ENCODE results near the gene NR1H2.

NR1H2 gene

GRCh38 chr19:50362030-50362412, 14.2 kb upstream of the NR1H2 start:
- no peak for TF ChIP-seq CTCF (conservative IDR thresholded peaks at IDR 0.05; ENCODE audit: low read length)
- no peak for DNase-seq (ENCODE audit: low read depth)
- no peak overlapping the region for H3K4me3 ChIP-seq (ENCODE audit: low read length)

GRCh38 chr19:50362656-50363424, 13.4 kb upstream of the NR1H2 start:
- DNase-seq (ENCODE audit: low read depth) = no peak
- no peak overlapping the region for H3K4me3 ChIP-seq (ENCODE audit: low read length)
- TF ChIP-seq CTCF (conservative IDR thresholded peaks at IDR 0.05; ENCODE audit: low read length) = no peak

GRCh38 chr19:50365434-50366306, 10.6 kb upstream of the NR1H2 start, which contains the start of gene NAPSA:
NAPSA (minus strand) TSS chr19:50365639; CDS start chr19:50365621, 18 bp downstream.
- no peak for DNase-seq (ENCODE audit: low read depth)
- TF ChIP-seq CTCF (conservative IDR thresholded peaks at IDR 0.05; ENCODE audit: low read length) = no peak
- H3K4me3 ChIP-seq (ENCODE audit: low read length) = no peak within 1 kb of the TSS

GRCh38 chr19:50368649-50369570, 7.3 kb upstream of the NR1H2 start:
- DNase-seq (ENCODE audit: low read depth) = peak; percentile 87
- TF ChIP-seq CTCF (conservative IDR thresholded peaks at IDR 0.05; ENCODE audit: low read length) = peak; percentile 73
- H3K4me3 ChIP-seq (ENCODE audit: low read length) = peak overlapping the region; percentile 89

- no peak overlapping the region for H3K4me3 ChIP-seq (ENCODE audit: low read length)
- no peak for DNase-seq (ENCODE audit: low read depth)
- TF ChIP-seq CTCF (conservative IDR thresholded peaks at IDR 0.05; ENCODE audit: low read length) = no peak
These were observed 4.3 kb upstream of the NR1H2 start for GRCh38 chr19:50371914-50372475.

GRCh38 chr19:50377051-50377461, 799 bp downstream of the NR1H2 start:
- no peak for TF ChIP-seq CTCF (conservative IDR thresholded peaks at IDR 0.05; ENCODE audit: low read length)
- no peak for DNase-seq (ENCODE audit: low read depth)
- H3K4me3 ChIP-seq (ENCODE audit: low read length) = peak overlapping the region; percentile 44

All from AG10803 (cell line).